K562 (cell line): Measurements from ENCODE around the gene ADAM10. TPM values are rescaled to one million over a fixed set of nuclear protein-coding genes. Genes with fewer than 3 reads are reported as not detected.

Experiments
- KDM4B ChIP-seq, 2 experiments: fragments of 450-650 bp in 1 of 2; sonication (generic) in 1 of 2; IDR thresholded peaks; 2 replicates each; pipeline ENCODE4 v1.6.1; 2016 to 2017; ENCODE audit warnings: borderline replicate concordance in 2 of 2, antibody characterized with exemption in 1 of 2, low read depth in 1 of 2, mild to moderate bottlenecking in 1 of 2
- polyA plus RNA-seq, 8 experiments: library from polyadenylated mRNA; depleted of rRNA in 4 of 8; stranded (reverse) in 5 of 8; unstranded in 3 of 8; fragments of >200 nt; fragmentation: Nextera tagmentation in 2 of 8; fragmentation: Illumina TruSeq in 1 of 8; extraction: Ambion mirVana in 2 of 8; extraction: Trizol in 1 of 8; gene quantifications; 2 replicates each; pipeline versions ENCODE4 v1.2.1 to v1.2.3, GENCODE V29; 2011 to 2014; ENCODE audit warnings: inconsistent platforms in 1 of 8, missing spikeins in 1 of 8
- total RNA-seq, 7 experiments: library from RNA; depleted of rRNA in 6 of 7; stranded (reverse); fragments of >200 nt in 6 of 7; fragmentation: Illumina TruSeq in 2 of 7; extraction: Trizol in 2 of 7; gene quantifications; 2 replicates each; pipeline versions ENCODE4 v1.2.1 to v1.2.3, GENCODE V29; 2011 to 2021; ENCODE audit warnings: low replicate concordance in 1 of 7
- TF ChIP-seq, protein P1 (sequence below): fragments of 450-650 bp; IDR thresholded peaks from 2 replicates; pipeline ENCODE4 v1.6.1; 2016; ENCODE audit warnings: mild to moderate bottlenecking, moderate library complexity

Gene ADAM10
- total and polyA plus RNA-seq, 9 of the 15 experiments (the other 6 are each of a cell fraction or from before 2014, with no cell fraction given): 11.9 to 152 (median 57.3) TPM

DNA sequence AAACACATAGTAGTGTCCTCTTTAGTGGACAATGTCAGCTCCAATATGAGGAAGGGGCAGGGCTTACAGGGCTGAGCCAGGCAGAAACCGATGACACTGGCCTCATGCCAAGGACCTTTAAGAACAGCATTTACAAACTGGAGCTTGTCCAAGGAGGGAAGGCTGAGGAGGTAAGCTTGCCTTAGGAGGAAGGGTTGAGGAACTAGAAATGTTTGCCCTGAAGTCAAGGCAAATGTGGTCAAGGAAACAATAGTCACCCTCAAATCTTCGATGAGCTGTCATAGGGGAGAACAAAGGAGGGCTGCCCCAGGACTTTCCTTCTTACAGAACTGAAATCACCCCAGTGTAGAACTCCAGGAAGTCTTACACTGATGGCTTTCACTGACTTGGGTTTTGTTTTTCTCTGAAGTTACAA, 181.3 kb downstream of the ADAM10 start (continued):
- TF ChIP-seq, protein P1, sequence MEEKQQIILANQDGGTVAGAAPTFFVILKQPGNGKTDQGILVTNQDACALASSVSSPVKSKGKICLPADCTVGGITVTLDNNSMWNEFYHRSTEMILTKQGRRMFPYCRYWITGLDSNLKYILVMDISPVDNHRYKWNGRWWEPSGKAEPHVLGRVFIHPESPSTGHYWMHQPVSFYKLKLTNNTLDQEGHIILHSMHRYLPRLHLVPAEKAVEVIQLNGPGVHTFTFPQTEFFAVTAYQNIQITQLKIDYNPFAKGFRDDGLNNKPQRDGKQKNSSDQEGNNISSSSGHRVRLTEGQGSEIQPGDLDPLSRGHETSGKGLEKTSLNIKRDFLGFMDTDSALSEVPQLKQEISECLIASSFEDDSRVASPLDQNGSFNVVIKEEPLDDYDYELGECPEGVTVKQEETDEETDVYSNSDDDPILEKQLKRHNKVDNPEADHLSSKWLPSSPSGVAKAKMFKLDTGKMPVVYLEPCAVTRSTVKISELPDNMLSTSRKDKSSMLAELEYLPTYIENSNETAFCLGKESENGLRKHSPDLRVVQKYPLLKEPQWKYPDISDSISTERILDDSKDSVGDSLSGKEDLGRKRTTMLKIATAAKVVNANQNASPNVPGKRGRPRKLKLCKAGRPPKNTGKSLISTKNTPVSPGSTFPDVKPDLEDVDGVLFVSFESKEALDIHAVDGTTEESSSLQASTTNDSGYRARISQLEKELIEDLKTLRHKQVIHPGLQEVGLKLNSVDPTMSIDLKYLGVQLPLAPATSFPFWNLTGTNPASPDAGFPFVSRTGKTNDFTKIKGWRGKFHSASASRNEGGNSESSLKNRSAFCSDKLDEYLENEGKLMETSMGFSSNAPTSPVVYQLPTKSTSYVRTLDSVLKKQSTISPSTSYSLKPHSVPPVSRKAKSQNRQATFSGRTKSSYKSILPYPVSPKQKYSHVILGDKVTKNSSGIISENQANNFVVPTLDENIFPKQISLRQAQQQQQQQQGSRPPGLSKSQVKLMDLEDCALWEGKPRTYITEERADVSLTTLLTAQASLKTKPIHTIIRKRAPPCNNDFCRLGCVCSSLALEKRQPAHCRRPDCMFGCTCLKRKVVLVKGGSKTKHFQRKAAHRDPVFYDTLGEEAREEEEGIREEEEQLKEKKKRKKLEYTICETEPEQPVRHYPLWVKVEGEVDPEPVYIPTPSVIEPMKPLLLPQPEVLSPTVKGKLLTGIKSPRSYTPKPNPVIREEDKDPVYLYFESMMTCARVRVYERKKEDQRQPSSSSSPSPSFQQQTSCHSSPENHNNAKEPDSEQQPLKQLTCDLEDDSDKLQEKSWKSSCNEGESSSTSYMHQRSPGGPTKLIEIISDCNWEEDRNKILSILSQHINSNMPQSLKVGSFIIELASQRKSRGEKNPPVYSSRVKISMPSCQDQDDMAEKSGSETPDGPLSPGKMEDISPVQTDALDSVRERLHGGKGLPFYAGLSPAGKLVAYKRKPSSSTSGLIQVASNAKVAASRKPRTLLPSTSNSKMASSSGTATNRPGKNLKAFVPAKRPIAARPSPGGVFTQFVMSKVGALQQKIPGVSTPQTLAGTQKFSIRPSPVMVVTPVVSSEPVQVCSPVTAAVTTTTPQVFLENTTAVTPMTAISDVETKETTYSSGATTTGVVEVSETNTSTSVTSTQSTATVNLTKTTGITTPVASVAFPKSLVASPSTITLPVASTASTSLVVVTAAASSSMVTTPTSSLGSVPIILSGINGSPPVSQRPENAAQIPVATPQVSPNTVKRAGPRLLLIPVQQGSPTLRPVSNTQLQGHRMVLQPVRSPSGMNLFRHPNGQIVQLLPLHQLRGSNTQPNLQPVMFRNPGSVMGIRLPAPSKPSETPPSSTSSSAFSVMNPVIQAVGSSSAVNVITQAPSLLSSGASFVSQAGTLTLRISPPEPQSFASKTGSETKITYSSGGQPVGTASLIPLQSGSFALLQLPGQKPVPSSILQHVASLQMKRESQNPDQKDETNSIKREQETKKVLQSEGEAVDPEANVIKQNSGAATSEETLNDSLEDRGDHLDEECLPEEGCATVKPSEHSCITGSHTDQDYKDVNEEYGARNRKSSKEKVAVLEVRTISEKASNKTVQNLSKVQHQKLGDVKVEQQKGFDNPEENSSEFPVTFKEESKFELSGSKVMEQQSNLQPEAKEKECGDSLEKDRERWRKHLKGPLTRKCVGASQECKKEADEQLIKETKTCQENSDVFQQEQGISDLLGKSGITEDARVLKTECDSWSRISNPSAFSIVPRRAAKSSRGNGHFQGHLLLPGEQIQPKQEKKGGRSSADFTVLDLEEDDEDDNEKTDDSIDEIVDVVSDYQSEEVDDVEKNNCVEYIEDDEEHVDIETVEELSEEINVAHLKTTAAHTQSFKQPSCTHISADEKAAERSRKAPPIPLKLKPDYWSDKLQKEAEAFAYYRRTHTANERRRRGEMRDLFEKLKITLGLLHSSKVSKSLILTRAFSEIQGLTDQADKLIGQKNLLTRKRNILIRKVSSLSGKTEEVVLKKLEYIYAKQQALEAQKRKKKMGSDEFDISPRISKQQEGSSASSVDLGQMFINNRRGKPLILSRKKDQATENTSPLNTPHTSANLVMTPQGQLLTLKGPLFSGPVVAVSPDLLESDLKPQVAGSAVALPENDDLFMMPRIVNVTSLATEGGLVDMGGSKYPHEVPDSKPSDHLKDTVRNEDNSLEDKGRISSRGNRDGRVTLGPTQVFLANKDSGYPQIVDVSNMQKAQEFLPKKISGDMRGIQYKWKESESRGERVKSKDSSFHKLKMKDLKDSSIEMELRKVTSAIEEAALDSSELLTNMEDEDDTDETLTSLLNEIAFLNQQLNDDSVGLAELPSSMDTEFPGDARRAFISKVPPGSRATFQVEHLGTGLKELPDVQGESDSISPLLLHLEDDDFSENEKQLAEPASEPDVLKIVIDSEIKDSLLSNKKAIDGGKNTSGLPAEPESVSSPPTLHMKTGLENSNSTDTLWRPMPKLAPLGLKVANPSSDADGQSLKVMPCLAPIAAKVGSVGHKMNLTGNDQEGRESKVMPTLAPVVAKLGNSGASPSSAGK: peak; percentile 35; the same call in 1 of the 2 replicates
- no peak for TF ChIP-seq KDM4B (IDR thresholded peaks at IDR 0.05; ENCODE audit: borderline replicate concordance in 2 of 2, low read depth in 1 of 2)
